ENCODE results near the gene TBC1D16. TPM values are rescaled to one million over a fixed set of nuclear protein-coding genes. Genes with fewer than 3 reads are reported as not detected.

TBC1D16 gene
- total and polyA plus RNA-seq, 2 donors (not counting 1 experiment from before 2014, with no cell fraction given): 0.82 to 2.7 TPM

- Histone ChIP-seq H3K9me3 (ENCODE audit: control extremely low read depth in 1 of 3, control insufficient read depth in 2 of 3, insufficient read depth in 1 of 3, low read length in 2 of 3) (no peaks in the 10 kb centered on the region), H3K9ac (ENCODE audit: low read length) (no peak overlapping the region), H2AFZ (ENCODE audit: insufficient read depth, low read depth, low read length, poor library complexity, severe bottlenecking) (peak overlapping the region; percentile 50), H3K27me3 (replicated peaks in 1 of 4; ENCODE audit: control extremely low read depth in 1 of 4, control insufficient read depth in 3 of 4, insufficient read depth in 4 of 4, low read length in 3 of 4) (peaks cover 0 to 9% (median 1%) of the 10 kb centered on the region in 4 experiments), H3K4me2 (replicated peaks; ENCODE audit: low read depth, low read length, poor library complexity, severe bottlenecking) (peak overlapping the region; percentile 33), H3K36me3 (replicated peaks in 1 of 2; ENCODE audit: control extremely low read depth in 1 of 2, control insufficient read depth in 1 of 2, extremely low read depth in 1 of 2, insufficient read depth in 2 of 2, low read length in 1 of 2) (no peaks in the 10 kb centered on the region), H3K4me3 (ENCODE audit: control extremely low read depth in 1 of 5, extremely low read depth in 1 of 5, insufficient read depth in 1 of 5, low read depth in 2 of 5, low read length in 4 of 5) (no peak overlapping the region), H4K20me1 (ENCODE audit: control insufficient read depth, insufficient read depth, low read length, poor library complexity, severe bottlenecking) (no peaks in the 10 kb centered on the region), H3K27ac (ENCODE audit: low read length in 2 of 2) (no peak overlapping the region), H3K79me2 (ENCODE audit: control insufficient read depth, insufficient read depth, low read length) (no peaks in the 10 kb centered on the region), H3K4me1 (ENCODE audit: control insufficient read depth in 2 of 2, insufficient read depth in 2 of 2, low read length in 2 of 2) (peaks cover 0 to 7% of the 10 kb centered on the region in 2 donors)
- POLR2A ChIA-PET: interaction anchor here (0.5 to 1.0 kb wide), 2 partner anchors 16 to 19 kb away, joined by 3 read pairs; partner anchors contain the start of gene GAA
- Mint-ChIP-seq H3K4me1 (peaks cover 2% of the 10 kb centered on the region), H3K27ac (peak overlapping the region; percentile 21), H3K4me3 (no peak overlapping the region), H3K27me3 (peaks cover 9% of the 10 kb centered on the region), H3K9me3 (ENCODE audit: insufficient read depth) (no peaks in the 10 kb centered on the region)
- CTCF ChIA-PET: interaction anchor here (1.0 to 2.0 kb wide), 6 partner anchors 11 to 169 kb away, joined by 4 to 11 read pairs (median 6); partner anchors contain the start of gene GAA
- TF ChIP-seq EZH2 (IDR thresholded peaks at IDR 0.05; ENCODE audit: borderline replicate concordance, insufficient read depth, low read depth, low read length, poor library complexity, severe bottlenecking): no peak
- TF ChIP-seq, protein P1, sequence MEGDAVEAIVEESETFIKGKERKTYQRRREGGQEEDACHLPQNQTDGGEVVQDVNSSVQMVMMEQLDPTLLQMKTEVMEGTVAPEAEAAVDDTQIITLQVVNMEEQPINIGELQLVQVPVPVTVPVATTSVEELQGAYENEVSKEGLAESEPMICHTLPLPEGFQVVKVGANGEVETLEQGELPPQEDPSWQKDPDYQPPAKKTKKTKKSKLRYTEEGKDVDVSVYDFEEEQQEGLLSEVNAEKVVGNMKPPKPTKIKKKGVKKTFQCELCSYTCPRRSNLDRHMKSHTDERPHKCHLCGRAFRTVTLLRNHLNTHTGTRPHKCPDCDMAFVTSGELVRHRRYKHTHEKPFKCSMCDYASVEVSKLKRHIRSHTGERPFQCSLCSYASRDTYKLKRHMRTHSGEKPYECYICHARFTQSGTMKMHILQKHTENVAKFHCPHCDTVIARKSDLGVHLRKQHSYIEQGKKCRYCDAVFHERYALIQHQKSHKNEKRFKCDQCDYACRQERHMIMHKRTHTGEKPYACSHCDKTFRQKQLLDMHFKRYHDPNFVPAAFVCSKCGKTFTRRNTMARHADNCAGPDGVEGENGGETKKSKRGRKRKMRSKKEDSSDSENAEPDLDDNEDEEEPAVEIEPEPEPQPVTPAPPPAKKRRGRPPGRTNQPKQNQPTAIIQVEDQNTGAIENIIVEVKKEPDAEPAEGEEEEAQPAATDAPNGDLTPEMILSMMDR (IDR thresholded peaks at IDR 0.05): peak; percentile 82
- intact Hi-C loops (cut with micrococcal nuclease): loop anchor here (5.0 kb wide), 2 partner anchors 75 to 170 kb away; no protein-coding TSS in a partner anchor
- DNase-seq (peak; percentile 76), ATAC-seq (ENCODE audit: low read depth) (peak; percentile 53)
- WGBS (ENCODE audit: insufficient coverage): 38% methylated on average over 17 of the region's 20 CpGs
Observed at GRCh38 chr17:80082403-80083135, 46.9 kb upstream of the TBC1D16 start.

GRCh38 chr17:80081596-80081995, 45.9 kb upstream of the TBC1D16 start:
- CTCF ChIA-PET: interaction anchor here (1.5 to 2.0 kb wide), 3 partner anchors 20 to 170 kb away, joined by 4 to 11 read pairs (median 7); partner anchors contain the start of gene GAA
- H3K27ac Mint-ChIP-seq: no peak overlapping the region
- intact Hi-C loops (cut with micrococcal nuclease): loop anchor here (5.0 kb wide), 2 partner anchors 74 to 171 kb away; no protein-coding TSS in a partner anchor

More at GRCh38 chr17:80081596-80081995, 45.9 kb upstream of the TBC1D16 start:
- Mint-ChIP-seq H3K4me1 (peaks cover 2% of the 10 kb centered on the region), H3K4me3 (no peak overlapping the region), H3K9me3 (ENCODE audit: insufficient read depth) (no peaks in the 10 kb centered on the region), H3K27me3 (peaks cover 11% of the 10 kb centered on the region)
- Histone ChIP-seq H4K20me1 (ENCODE audit: control insufficient read depth, insufficient read depth, low read length, poor library complexity, severe bottlenecking) (no peaks in the 10 kb centered on the region), H3K9ac (ENCODE audit: low read length) (no peak overlapping the region), H3K4me1 (ENCODE audit: control insufficient read depth in 2 of 2, insufficient read depth in 2 of 2, low read length in 2 of 2) (peaks cover 0 to 7% of the 10 kb centered on the region in 2 donors), H3K27ac (ENCODE audit: low read length in 2 of 2) (no peak overlapping the region), H3K4me2 (replicated peaks; ENCODE audit: low read depth, low read length, poor library complexity, severe bottlenecking) (no peak overlapping the region), H3K9me3 (ENCODE audit: control extremely low read depth in 1 of 3, control insufficient read depth in 2 of 3, insufficient read depth in 1 of 3, low read length in 2 of 3) (no peaks in the 10 kb centered on the region), H3K36me3 (replicated peaks in 1 of 2; ENCODE audit: control extremely low read depth in 1 of 2, control insufficient read depth in 1 of 2, extremely low read depth in 1 of 2, insufficient read depth in 2 of 2, low read length in 1 of 2) (no peaks in the 10 kb centered on the region), H2AFZ (ENCODE audit: insufficient read depth, low read depth, low read length, poor library complexity, severe bottlenecking) (no peak overlapping the region), H3K79me2 (ENCODE audit: control insufficient read depth, insufficient read depth, low read length) (no peaks in the 10 kb centered on the region), H3K4me3 (ENCODE audit: control extremely low read depth in 1 of 5, extremely low read depth in 1 of 5, insufficient read depth in 1 of 5, low read depth in 2 of 5, low read length in 4 of 5) (no peak overlapping the region), H3K27me3 (replicated peaks in 1 of 4; ENCODE audit: control extremely low read depth in 1 of 4, control insufficient read depth in 3 of 4, insufficient read depth in 4 of 4, low read length in 3 of 4) (peaks cover 0 to 9% (median 1%) of the 10 kb centered on the region in 4 experiments)
- ATAC-seq (ENCODE audit: low read depth) (no peak), DNase-seq (no peak)
- TF ChIP-seq, protein P1 (IDR thresholded peaks at IDR 0.05): no peak
- TF ChIP-seq EZH2 (IDR thresholded peaks at IDR 0.05; ENCODE audit: borderline replicate concordance, insufficient read depth, low read depth, low read length, poor library complexity, severe bottlenecking): no peak
- 91% methylated on average over 14 of the region's 14 CpGs for WGBS (ENCODE audit: insufficient coverage)
- POLR2A ChIA-PET: interaction anchor here (0.5 kb wide), 1 partner anchor 17 kb away, joined by 3 read pairs; no protein-coding TSS in a partner anchor

Measured in B cell (primary cell).